Peyer's patch (tissue), 4 donors: ENCODE measurements around the gene PLAGL2. TPM values are rescaled to one million over a fixed set of nuclear protein-coding genes. Genes with fewer than 3 reads are reported as not detected.

Experiments used
- DNase-seq, 3 donors: peaks; one replicate each; pipeline ENCODE4 v3.0.0-alpha.2; 2017 to 2019
- H3K27ac ChIP-seq, 4 donors: fragments of 200-600 bp; sonication (generic); one replicate each; pipeline ENCODE4 v1.5.1; 2016 to 2019
- H3K27me3 ChIP-seq, 2 donors: fragments of 200-600 bp; sonication (generic); one replicate each; pipeline ENCODE4 v1.5.1; 2019
- H3K36me3 ChIP-seq, 3 donors: fragments of 200-600 bp; sonication (generic); one replicate each; pipeline ENCODE4 v1.5.1; 2016 to 2019
- H3K4me1 ChIP-seq, 4 donors: fragments of 200-600 bp; sonication (generic); one replicate each; pipeline ENCODE4 v1.5.1; 2016 to 2019
- H3K4me3 ChIP-seq, 4 donors: fragments of 200-600 bp; sonication (generic); 1 replicate in 3 of 4; 2 replicates in 1 of 4; pipeline ENCODE4 v1.5.1; 2016 to 2019; ENCODE audit warnings: mild to moderate bottlenecking in 1 of 4
- H3K9me3 ChIP-seq, 4 donors: fragments of 200-600 bp; sonication (generic); one replicate each; pipeline ENCODE4 v1.5.1; 2016 to 2019; ENCODE audit warnings: mild to moderate bottlenecking in 1 of 4
- POLR2A ChIP-seq, 2 donors: fragments of 450-650 bp; IDR thresholded peaks; one replicate each; pipeline ENCODE4 v1.5.1; 2017; ENCODE audit warnings: antibody characterized with exemption in 2 of 2, mild to moderate bottlenecking in 2 of 2, moderate library complexity in 2 of 2
- total RNA-seq, 4 donors: library from RNA; depleted of rRNA; stranded (reverse); fragments of >200 nt; gene quantifications; one replicate each; pipeline ENCODE4 v1.1.0, GENCODE V29; 2016
- TF ChIP-seq, protein P1 (sequence below), 6 experiments: fragments of 450-650 bp in 4 of 6; fragments of 200-600 bp in 2 of 6; sonication (generic) in 1 of 6; IDR thresholded peaks; one replicate each; pipeline ENCODE4 v1.5.1; 2017 to 2019; ENCODE audit warnings: antibody characterized with exemption in 6 of 6, mild to moderate bottlenecking in 3 of 6, moderate library complexity in 1 of 6

The PLAGL2 gene
- total RNA-seq, 4 donors from 2014 or later, result 5.8 to 55.9 (median 25.8) TPM

DNA sequence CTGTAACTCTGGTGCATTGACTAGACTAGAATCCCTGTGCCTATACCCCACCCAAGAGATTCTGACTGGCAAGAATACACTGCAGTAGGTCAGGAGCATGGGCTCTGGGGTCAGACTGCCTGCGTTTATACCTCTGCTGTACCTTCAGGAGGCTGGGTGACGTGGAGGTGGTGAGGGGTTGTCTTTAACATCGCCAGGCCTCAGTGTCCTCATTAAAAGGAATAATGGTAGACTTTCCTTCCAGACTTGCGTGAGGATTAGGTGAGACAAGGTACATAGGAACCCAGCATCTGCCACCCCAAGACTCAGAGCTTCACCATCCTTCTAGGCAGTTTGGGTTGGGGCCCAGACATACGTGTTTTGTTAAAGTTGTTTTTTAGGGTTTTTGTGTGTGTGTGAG, 53.8 kb downstream of the PLAGL2 start:
- Histone ChIP-seq H3K4me1 (peaks cover 0 to 12% (median 0%) of the 10 kb centered on the region in 4 donors), H3K36me3 (peaks cover 0 to 65% (median 0%) of the 10 kb centered on the region in 3 donors), H3K27me3 (no peaks in the 10 kb centered on the region), H3K4me3 (no peak overlapping the region), H3K9me3 (no peaks in the 10 kb centered on the region), H3K27ac (no peak overlapping the region)
- TF ChIP-seq, protein P1, sequence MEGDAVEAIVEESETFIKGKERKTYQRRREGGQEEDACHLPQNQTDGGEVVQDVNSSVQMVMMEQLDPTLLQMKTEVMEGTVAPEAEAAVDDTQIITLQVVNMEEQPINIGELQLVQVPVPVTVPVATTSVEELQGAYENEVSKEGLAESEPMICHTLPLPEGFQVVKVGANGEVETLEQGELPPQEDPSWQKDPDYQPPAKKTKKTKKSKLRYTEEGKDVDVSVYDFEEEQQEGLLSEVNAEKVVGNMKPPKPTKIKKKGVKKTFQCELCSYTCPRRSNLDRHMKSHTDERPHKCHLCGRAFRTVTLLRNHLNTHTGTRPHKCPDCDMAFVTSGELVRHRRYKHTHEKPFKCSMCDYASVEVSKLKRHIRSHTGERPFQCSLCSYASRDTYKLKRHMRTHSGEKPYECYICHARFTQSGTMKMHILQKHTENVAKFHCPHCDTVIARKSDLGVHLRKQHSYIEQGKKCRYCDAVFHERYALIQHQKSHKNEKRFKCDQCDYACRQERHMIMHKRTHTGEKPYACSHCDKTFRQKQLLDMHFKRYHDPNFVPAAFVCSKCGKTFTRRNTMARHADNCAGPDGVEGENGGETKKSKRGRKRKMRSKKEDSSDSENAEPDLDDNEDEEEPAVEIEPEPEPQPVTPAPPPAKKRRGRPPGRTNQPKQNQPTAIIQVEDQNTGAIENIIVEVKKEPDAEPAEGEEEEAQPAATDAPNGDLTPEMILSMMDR (IDR thresholded peaks at IDR 0.05), result no peak
- no peak for TF ChIP-seq POLR2A (IDR thresholded peaks at IDR 0.05)
- DNase-seq, result no peak

DNA sequence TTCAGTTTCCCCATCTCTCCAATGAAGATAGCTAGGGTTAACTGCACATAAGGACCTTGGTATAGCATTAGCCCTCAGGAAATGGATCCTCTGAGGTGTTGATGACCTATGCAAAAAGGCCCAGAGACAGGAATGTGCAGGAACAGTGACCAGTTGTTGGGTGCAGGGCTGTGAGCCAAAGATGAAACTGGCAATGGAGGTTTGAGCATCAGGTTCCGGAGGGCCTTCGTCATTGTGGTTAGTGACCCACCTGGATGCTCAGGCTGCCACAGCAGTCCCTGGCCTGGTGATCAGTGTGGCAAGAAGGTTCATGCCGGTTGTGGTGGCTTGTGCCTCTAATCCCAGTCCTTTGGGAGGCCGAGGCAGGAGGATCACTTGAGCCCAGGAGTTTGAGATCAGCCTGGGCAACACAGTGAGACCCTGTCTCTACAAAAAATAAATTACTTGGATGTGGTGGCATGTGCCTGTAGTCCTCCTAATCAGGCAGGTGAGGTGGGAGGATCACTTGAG, 54.3 kb downstream of the PLAGL2 start:
- peaks cover 0 to 12% (median 0%) of the 10 kb centered on the region in 4 donors for H3K4me1 ChIP-seq
- TF ChIP-seq POLR2A (IDR thresholded peaks at IDR 0.05), result no peak
- TF ChIP-seq, protein P1 (IDR thresholded peaks at IDR 0.05), result no peak
- H3K27me3 ChIP-seq, result no peaks in the 10 kb centered on the region
- peaks cover 0 to 60% (median 0%) of the 10 kb centered on the region in 3 donors for H3K36me3 ChIP-seq
- no peaks in the 10 kb centered on the region for H3K9me3 ChIP-seq
- no peak for DNase-seq
- peak overlapping the region in 1 of 4 donors; percentile 30 for H3K27ac ChIP-seq
- H3K4me3 ChIP-seq, result no peak overlapping the region

DNA sequence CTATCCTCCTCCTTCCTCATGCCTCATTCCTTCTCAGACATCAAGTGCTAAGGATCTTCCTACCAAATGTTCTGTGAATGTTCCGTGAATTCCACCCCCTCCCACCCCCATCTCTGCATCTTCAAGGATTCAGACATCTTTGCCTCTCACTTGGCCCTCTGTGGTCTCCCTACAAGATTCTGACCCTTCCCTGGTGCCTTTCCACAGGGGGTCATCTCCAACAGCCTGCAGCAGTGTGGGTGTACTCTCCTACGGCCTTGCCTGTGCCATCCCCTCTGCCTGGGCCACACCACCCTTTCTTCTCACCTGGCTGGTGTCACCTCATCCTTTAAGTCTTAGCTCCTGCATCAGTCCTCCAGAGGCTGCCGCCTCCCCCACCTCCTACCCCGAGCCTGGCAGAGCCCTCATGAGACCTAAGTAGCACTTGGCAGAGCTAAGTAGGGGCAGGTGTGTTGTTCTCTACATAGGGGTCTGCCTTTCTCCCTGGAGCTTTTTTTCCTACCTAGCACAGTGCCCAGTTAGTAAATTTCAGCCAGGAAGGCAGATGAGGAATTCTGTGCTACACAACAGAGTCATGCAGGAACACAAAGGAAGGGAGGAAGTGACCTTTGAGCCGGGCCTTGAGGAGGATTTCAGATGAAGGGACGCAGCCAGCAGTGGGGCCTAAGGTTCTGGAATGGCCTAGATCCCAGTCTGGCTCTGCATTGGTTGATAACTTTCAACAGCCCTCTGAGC, 55.0 kb downstream of the PLAGL2 start:
- TF ChIP-seq POLR2A (IDR thresholded peaks at IDR 0.05), result no peak
- TF ChIP-seq, protein P1 (IDR thresholded peaks at IDR 0.05), result no peak
- peak in 1 of 3 donors; percentile 70 for DNase-seq
- Histone ChIP-seq H3K4me3 (no peak overlapping the region), H3K36me3 (peaks cover 0 to 54% (median 0%) of the 10 kb centered on the region in 3 donors), H3K4me1 (peaks cover 0 to 12% (median 0%) of the 10 kb centered on the region in 4 donors), H3K27ac (peak overlapping the region in 1 of 4 donors; percentile 30), H3K9me3 (no peaks in the 10 kb centered on the region), H3K27me3 (no peaks in the 10 kb centered on the region)

DNA sequence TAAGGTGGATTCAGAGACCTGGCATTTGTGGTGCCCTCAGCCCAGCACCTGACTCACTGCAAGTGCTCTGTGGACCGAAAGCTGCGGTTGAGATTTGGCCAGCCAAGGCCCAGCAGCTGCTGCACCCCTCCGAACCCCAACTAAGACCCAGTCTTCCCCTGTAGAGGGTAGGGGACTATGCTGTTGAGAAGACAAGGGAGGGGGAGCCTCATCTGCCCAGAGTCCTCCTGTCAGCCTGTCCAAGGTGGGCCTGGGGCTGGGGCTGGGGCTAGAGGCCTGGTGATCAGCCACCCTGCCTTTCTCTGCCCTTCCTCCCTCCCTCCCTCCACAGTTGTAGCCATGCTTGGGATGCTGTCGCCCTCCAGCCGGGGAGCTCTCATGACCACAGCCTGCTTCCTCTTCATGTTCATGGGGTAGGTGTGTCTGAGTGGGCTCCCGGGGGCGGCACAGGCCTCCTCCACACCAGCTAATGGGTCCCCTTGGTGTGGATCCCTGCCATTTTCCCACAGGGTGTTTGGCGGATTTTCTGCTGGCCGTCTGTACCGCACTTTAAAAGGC, 57.2 kb downstream of the PLAGL2 start:
- no peak overlapping the region for H3K4me3 ChIP-seq
- no peaks in the 10 kb centered on the region for H3K9me3 ChIP-seq
- DNase-seq, result no peak
- H3K27me3 ChIP-seq, result no peaks in the 10 kb centered on the region
- TF ChIP-seq, protein P1 (IDR thresholded peaks at IDR 0.05), result no peak
- no peak for TF ChIP-seq POLR2A (IDR thresholded peaks at IDR 0.05)
- H3K27ac ChIP-seq, result no peak overlapping the region
- peaks cover 0 to 67% (median 0%) of the 10 kb centered on the region in 3 donors for H3K36me3 ChIP-seq
- peaks cover 0 to 9% (median 0%) of the 10 kb centered on the region in 4 donors for H3K4me1 ChIP-seq

DNA sequence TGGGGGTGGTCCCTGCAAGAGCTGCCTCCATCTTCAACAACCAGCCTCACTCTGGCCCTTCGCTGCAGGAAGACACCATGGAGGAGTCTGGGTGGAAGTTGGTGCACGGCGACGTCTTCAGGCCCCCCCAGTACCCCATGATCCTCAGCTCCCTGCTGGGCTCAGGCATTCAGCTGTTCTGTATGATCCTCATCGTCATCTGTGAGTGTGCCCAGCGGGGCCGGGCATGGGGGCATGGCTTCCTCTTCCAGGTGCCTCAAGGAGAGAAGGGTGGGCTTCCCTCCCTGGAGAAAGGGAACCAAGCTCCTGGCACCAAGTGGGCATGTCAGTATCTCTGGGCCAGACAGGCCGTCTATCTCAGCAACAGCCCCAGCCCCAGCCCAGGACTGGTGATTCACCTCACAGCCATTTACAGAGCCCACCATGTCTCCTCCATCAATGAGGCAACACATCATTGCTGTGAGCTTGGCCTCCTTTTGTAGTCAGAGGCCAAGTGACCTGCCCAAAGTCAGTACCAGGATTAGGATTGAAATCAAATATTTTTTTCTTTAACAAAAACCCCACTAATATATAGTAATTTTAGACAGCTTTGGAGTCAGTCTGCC, 57.9 kb downstream of the PLAGL2 start:
- TF ChIP-seq, protein P1 (IDR thresholded peaks at IDR 0.05), result no peak
- TF ChIP-seq POLR2A (IDR thresholded peaks at IDR 0.05), result no peak
- Histone ChIP-seq H3K9me3 (no peaks in the 10 kb centered on the region), H3K27ac (no peak overlapping the region), H3K4me1 (peaks cover 0 to 2% (median 0%) of the 10 kb centered on the region in 4 donors), H3K36me3 (peaks cover 0 to 74% (median 0%) of the 10 kb centered on the region in 3 donors), H3K4me3 (no peak overlapping the region), H3K27me3 (no peaks in the 10 kb centered on the region)
- no peak for DNase-seq
